22Rv1 (cell line): ENCODE results near the gene ALAS1.
"Not testable (repeated sequence)": the region's sequence is repeated elsewhere in the genome, so short reads cannot be mapped to it uniquely, and the experiment has no call there.

ENCODE experiments used
- H3K27ac ChIP-seq: fragments of 450-650 bp; 2 replicates; pipeline ENCODE4 v1.5.1; 2017
- ZFX ChIP-seq: fragments of 450-650 bp; IDR thresholded peaks from 2 replicates; pipeline ENCODE4 v1.6.1; 2017; ENCODE audit warnings: antibody characterized with exemption, borderline replicate concordance
- TF ChIP-seq, protein P1 (sequence below): fragments of 450-650 bp; IDR thresholded peaks from 2 replicates; pipeline ENCODE4 v1.5.1; 2017; ENCODE audit warnings: mild to moderate bottlenecking

The ALAS1 gene

DNA sequence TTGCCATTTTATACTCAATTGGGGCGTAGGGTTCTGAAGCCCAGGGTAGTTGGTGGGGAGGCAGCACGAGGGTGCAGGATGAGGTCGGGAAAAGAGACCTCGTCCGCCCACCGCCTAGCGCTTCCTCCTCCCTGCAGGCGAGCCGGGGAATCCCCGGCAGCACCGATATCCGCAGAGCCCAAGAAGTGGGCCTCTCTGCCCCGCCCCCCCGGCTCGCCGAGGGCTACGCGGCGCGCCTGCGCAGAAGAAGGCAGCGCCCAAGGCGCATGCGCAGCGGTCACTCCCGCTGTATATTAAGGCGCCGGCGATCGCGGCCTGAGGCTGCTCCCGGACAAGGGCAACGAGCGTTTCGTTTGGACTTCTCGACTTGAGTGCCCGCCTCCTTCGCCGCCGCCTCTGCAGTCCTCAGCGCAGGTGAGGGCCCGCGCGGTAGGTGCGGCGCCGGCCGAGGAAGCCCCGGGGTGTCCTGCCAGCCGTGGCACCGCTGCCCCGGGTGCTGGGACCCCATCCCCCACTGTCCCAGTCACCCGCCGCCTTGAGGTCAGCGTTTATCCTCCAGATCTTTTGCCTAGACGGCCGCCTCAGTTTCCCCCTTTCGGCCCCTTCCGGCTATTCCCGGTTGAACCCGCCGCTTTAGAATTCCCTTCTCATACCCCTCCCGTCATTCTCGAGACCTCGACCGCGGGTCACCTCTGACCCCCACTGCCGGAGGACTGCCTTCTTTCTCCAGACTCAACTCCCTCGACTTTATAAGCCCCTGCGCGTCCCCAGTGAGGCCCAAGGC is at the start of gene ALAS1:
TSS of gene ALAS1 (plus strand) at position 319 of the 784 bp plus-strand sequence. CDS start 1,082 bp downstream, outside the sequence.
- H3K27ac ChIP-seq, result peak within 1 kb of the TSS; percentile 57
- TF ChIP-seq, protein P1, sequence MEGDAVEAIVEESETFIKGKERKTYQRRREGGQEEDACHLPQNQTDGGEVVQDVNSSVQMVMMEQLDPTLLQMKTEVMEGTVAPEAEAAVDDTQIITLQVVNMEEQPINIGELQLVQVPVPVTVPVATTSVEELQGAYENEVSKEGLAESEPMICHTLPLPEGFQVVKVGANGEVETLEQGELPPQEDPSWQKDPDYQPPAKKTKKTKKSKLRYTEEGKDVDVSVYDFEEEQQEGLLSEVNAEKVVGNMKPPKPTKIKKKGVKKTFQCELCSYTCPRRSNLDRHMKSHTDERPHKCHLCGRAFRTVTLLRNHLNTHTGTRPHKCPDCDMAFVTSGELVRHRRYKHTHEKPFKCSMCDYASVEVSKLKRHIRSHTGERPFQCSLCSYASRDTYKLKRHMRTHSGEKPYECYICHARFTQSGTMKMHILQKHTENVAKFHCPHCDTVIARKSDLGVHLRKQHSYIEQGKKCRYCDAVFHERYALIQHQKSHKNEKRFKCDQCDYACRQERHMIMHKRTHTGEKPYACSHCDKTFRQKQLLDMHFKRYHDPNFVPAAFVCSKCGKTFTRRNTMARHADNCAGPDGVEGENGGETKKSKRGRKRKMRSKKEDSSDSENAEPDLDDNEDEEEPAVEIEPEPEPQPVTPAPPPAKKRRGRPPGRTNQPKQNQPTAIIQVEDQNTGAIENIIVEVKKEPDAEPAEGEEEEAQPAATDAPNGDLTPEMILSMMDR, result no peak
- no peak for TF ChIP-seq ZFX

DNA sequence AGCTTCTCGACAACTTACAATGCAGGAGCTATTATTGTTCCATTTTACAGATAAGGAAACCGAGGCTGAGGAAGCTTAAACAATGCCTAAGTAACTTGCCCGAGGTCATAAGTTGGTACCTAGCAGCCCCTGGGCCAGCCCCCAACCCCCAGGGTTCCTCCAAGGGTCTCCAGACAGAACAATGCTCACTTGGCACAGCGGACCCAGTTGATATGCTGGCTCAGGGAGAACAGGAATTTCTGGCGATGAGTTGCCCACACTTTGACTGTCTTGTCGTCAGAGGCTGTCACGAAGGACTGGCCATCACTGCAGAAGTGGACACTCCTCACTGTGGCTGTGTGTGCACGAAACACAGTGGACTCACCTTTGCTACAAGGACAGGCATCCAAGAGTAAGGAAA is 48.9 kb upstream of the ALAS1 start:
- H3K27ac ChIP-seq, result no peak overlapping the region
- TF ChIP-seq, protein P1, result no peak
- TF ChIP-seq ZFX, result no peak

DNA sequence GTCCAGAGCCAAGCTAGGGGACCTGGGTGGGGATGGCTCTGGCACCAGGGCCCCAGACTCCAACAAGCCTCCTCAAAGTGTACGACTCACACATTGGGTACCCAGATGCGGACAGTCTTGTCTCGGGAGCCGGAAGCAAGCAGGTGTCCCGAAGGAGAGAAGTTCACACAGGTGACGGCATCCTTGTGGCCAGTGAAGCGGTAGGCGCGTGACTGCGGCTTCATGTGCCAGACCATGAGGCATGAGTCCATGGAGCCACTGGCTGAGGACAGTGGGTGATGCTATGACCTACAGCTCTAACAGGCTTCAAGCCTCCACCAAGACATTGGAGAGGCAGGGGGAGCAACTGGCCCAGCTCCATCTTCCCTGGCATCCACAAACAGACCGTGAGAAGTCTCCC is 48.2 kb upstream of the ALAS1 start:
- TF ChIP-seq, protein P1, result no peak
- no peak for TF ChIP-seq ZFX
- no peak overlapping the region for H3K27ac ChIP-seq

DNA sequence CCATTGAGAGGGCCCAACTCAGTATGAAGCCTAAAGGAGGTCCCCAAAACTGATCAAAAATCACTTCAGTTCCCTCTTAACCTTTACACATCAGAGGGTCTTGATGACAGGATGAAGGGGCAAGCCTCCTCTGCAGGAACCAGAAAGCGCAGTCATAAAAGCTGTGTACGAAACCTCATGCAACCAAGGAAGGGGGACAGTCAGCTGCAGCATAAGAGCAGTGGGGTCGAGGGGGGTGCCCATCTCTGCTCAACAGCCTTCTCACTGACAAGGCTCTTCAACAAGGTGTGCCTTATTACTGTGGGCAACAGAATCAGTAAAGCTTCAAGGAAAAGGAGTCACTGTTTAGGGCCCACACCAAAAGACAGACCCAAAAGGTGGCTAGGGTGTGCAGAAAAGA is 47.6 kb upstream of the ALAS1 start:
- H3K27ac ChIP-seq, result no peak overlapping the region

DNA sequence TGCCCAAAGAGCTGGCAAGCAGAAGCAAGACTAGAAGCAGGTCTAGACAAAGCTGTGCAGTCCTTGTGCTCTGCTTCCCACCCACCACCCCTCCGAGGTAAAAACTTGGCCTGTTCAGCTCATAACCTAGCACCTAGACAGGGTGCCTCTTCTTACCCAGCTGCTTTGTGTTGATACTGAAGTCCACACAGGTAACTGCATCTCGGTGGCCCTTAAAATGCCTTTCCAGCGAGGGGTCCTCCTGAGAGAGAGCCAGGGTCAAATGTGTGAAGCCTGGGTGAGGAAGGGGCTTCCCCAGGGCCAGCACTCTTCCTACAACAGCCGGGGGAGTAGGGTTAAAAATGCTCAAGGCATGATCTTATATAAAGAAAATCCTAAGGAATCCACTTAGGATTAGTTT is 47.1 kb upstream of the ALAS1 start:
- no peak for TF ChIP-seq ZFX
- TF ChIP-seq, protein P1, result no peak
- H3K27ac ChIP-seq, result no peak overlapping the region

More for the DNA sequence above, 47.6 kb upstream of the ALAS1 start:
- TF ChIP-seq, protein P1, result no peak
- TF ChIP-seq ZFX, result no peak

DNA sequence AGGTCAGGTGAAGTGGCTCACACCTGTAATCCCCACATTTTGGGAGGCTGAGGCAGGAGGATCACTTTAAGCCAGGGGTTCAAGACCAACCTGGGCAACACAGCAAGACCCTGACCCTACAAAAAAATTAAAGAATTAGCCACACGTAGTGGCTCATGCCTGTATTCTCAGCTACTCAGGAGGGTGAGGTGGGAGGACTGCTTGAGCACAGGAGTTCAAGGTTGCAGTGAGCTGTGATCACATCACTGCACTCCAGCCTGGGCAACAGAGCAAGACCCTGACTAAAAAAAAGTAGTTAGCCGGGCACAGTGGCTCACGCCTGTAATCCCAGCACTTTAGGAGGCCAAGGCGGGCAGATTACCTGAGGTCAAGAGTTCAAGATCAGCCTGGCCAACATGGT is 46.0 kb upstream of the ALAS1 start:
- H3K27ac ChIP-seq, result not testable (repeated sequence)

DNA sequence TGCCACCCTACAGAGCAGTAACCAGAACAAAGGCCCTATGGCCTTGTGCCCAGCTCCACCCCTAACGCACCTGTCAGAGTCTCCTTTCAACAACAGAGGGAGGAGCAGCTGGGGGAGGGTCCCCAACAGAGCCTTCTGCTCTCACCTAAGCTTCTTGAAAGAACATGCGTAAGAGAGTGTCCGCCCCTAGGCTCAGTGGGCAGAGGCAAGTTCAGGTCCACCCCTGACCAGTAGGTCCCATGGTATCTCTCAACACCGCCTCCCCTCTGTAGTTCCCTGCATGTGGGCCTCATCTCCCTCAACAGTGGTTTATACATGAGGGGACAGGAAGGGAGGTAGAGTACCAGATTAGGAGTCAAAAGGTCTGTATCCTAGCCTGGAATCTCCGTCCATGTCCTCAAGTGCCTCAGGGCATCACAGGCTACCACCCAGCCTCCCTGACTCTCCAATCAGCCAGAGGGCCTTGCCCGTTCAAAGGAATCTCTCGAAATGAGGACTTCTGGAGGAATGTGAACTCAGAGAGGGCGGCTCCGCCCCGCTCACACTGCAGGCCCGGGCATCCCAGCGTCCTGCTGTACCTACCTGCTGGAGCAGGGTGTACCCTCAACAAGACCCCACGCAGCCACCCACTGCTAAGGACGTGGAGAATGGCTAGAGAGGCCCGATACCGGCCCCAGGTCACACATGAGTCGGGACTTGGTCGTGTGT is 44.4 kb upstream of the ALAS1 start:
- TF ChIP-seq, protein P1, result peak; percentile 22; the same call in 1 of the 2 replicates
- no peak for TF ChIP-seq ZFX
- peak overlapping the region; percentile 90 for H3K27ac ChIP-seq
